ENCODE measurements around the gene VIPR2. TPM values are rescaled to one million over a fixed set of nuclear protein-coding genes. Genes with fewer than 3 reads are reported as not detected.

VIPR2 gene
- total and polyA plus RNA-seq, 8 donors, result 3.7 to 13.7 (median 10.6) TPM

GRCh38 chr7:159160450-159160849 lies 15.8 kb upstream of the VIPR2 start:
- 93 to 95% methylated on average over 7 of the region's 7 CpGs for whole genome bisulfite sequencing, 2 donors
- Histone ChIP-seq H3K4me1 (no peaks in the 10 kb centered on the region), H3K36me3 (no peaks in the 10 kb centered on the region), H3K27ac (no peak overlapping the region), H3K9me3 (no peaks in the 10 kb centered on the region), H3K27me3 (no peaks in the 10 kb centered on the region), H3K4me3 (no peak overlapping the region)
- ATAC-seq, result no peak
- intact Hi-C loops (cut with DNase I), result no loop called here
- no peak for TF ChIP-seq CTCF (IDR thresholded peaks at IDR 0.05)
- no peak for FAIRE-seq
- DNase-seq, result no peak

- 74 to 84% methylated on average over 6 of the region's 6 CpGs for WGBS, 2 donors
- Histone ChIP-seq H3K9me3 (no peaks in the 10 kb centered on the region), H3K27ac (no peak overlapping the region), H3K36me3 (no peaks in the 10 kb centered on the region), H3K4me3 (no peak overlapping the region), H3K27me3 (no peaks in the 10 kb centered on the region), H3K4me1 (no peaks in the 10 kb centered on the region)
- DNase-seq, result no peak
- ATAC-seq, result no peak
- FAIRE-seq, result no peak
- intact Hi-C loops (cut with DNase I), result no loop called here
- TF ChIP-seq CTCF (IDR thresholded peaks at IDR 0.05), result no peak
These were observed 15.1 kb upstream of the VIPR2 start for GRCh38 chr7:159159731-159160130.

- no peaks in the 10 kb centered on the region for H3K27me3 ChIP-seq
- no peak overlapping the region for H3K4me3 ChIP-seq
- TF ChIP-seq CTCF (IDR thresholded peaks at IDR 0.05), result no peak
- no peaks in the 10 kb centered on the region for H3K4me1 ChIP-seq
- 57 to 72% methylated on average over 14 of the region's 14 CpGs for WGBS, 2 donors
- intact Hi-C loops (cut with DNase I), result no loop called here
- DNase-seq (no peak), FAIRE-seq (no peak), ATAC-seq (no peak)
- no peak overlapping the region for H3K27ac ChIP-seq
- H3K36me3 ChIP-seq, result no peaks in the 10 kb centered on the region
- no peaks in the 10 kb centered on the region for H3K9me3 ChIP-seq
These were observed 14.3 kb upstream of the VIPR2 start for GRCh38 chr7:159158888-159159405.

- no peaks in the 10 kb centered on the region for H3K9me3 ChIP-seq
- no peaks in the 10 kb centered on the region for H3K36me3 ChIP-seq
- no peak overlapping the region for H3K27ac ChIP-seq
- H3K4me1 ChIP-seq, result no peaks in the 10 kb centered on the region
- H3K27me3 ChIP-seq, result no peaks in the 10 kb centered on the region
- intact Hi-C loops (cut with DNase I), result no loop called here
- no peak for TF ChIP-seq CTCF (IDR thresholded peaks at IDR 0.05)
- 79 to 83% methylated on average over 29 of the region's 29 CpGs for WGBS, 2 donors
- H3K4me3 ChIP-seq, result no peak overlapping the region
- DNase-seq (no peak), ATAC-seq (no peak), FAIRE-seq (no peak)
These were observed 13.6 kb upstream of the VIPR2 start for GRCh38 chr7:159158125-159158887.

- intact Hi-C loops (cut with DNase I), result no loop called here
- DNase-seq (no peak), ATAC-seq (no peak), FAIRE-seq (no peak)
- TF ChIP-seq CTCF (IDR thresholded peaks at IDR 0.05), result no peak
- Histone ChIP-seq H3K4me3 (no peak overlapping the region), H3K36me3 (no peaks in the 10 kb centered on the region), H3K9me3 (no peaks in the 10 kb centered on the region), H3K27ac (no peak overlapping the region), H3K4me1 (no peaks in the 10 kb centered on the region), H3K27me3 (no peaks in the 10 kb centered on the region)
- WGBS, 2 donors, result 77 to 83% methylated on average over 12 of the region's 12 CpGs
These were observed 13.0 kb upstream of the VIPR2 start for GRCh38 chr7:159157714-159158113.
